HL-60/S4 treated with retinoic acid at 250 ng/mL for 4 days and 3 days (cell line): ENCODE data around the gene WDR35.

Source experiments
- in situ Hi-C: fragments of 300-500 bp; cut with MboI; formaldehyde crosslinking; loops from 2 replicates; pipeline ENCODE4 v1.7.0; 2022; ENCODE audit warnings: low sequenced_read_pairs

The WDR35 gene

DNA sequence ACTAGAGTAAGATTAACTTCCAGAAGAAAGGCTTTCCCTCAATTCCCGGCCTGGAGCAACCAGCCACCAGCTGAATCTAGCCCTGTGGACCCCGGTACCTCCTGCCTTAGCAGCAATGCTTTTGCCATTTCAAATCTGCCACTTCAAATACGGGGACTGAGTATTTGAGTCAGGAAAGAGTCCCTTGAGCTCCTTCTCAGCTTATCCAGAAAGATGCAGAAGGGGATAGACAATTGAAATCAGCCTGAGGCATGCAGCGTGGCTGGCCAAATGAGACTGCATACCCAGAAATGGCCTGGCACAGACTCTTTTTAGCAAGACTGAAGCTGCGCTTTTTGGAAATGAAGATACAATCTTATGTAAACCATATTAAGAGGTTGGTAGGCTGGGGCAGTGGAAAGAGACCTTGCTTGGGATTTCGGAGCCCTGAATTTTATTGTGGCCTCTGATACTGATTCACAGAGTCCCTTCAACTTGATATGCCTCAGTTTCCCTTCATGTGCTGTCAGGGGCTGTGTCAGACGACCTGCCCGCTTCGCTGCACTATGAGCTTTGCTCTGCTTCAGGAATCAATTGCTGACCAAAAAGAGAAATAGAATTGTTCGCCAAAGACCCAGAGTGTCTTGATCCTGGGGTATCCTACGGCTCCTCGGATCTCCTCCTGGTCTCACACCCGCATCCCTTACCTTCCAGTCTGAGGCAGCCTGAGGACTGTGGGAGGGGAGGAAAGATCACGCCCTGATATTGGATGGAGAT, 21.5 kb upstream of the WDR35 start:
- in situ Hi-C loops, result no loop called here

DNA sequence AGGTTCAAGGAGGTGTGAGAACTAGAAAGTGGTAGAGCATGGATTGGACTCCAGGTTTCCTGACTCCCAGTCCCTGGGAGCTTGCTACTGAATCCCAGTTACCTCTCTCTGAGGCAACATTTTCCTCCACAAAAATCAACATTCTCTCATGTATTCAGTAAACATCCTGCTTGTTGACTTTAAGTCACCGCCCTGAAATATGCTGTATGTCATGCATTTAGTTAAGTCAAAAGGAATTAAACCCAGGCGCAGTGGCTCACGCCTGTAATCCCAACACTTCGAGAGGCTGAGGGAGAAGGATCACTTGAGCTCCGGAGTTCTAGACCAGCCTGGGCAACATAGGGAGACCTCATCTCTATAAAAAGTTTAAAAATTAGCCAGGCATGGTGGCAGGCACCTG, 18.8 kb upstream of the WDR35 start:
- in situ Hi-C loops, result no loop called here

DNA sequence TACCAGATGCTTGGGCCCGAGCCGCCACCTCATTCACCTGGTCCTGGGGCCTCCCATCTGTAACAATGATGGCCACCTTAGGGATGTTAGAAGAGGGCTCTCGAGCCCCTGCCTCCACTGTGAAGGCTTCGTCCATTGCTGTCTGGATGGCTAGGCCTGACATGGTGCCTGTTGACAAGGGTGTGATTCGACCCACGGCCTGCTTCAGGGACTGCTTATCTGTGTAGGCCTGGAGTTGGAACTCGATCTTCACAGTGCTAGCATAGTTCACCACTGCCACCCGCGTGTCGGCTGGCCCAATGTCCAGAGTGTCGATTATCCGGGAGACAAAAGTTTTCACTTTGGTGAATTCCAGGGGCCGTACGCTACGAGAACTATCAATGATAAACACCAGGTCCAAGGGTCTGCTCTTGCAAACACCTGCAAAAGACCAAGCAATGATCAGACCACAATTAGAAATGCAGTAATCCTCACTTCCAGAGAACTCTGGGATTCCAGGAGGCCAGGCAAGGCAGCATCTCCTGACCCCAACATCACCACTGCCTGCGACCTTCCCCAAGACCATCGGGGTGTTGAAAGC, 16.1 kb upstream of the WDR35 start:
- in situ Hi-C loops, result no loop called here

DNA sequence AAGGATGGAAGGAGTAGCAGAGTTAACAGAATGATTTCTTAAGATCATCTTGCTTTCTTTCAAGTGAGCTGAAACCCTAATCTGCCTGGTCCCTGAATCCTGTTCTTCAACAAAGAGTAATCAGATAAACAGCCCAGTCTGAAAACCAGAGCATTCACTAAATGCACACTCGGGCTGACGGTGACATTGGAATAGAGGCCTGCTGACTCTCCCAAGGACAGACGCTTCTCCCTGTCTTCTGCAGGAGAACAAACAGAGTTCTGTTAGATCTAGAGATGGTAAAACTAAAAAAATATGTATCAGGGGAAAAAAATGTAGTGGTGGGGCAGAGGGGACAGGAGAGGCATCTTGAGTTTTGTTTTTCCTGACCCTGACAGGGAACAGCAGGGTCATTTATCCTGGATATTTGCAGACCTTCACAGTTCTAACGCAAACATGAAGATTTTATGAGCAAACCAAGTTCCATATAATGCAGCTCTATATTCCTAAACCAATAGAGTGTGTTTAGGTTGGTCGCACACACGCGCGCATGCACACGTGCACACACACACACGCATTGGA, 15.2 kb upstream of the WDR35 start:
- in situ Hi-C loops, result no loop called here

DNA sequence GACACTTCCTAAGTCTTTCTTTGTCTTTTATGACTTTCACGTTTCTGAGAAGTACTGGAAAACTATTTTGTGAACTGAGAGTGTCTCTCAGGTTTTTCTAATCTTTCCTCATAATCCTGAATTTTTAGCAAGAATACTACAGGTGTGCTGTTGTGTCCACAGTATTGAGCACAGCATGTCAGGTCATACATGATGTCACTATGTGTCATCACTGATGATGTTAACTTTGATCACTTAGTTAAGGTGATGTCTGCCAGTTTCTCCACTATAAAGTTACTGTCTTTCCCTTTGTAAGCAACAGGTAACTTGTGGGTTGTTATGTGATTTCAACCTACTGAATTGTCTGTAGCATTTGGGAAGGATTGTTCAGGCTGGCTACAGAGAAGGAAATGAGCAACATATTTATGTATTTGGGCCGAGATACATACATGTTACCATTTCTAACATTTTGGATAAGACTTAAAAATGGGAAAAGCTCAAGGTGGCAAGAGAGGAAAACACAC, 11.5 kb upstream of the WDR35 start:
- in situ Hi-C loops, result no loop called here

DNA sequence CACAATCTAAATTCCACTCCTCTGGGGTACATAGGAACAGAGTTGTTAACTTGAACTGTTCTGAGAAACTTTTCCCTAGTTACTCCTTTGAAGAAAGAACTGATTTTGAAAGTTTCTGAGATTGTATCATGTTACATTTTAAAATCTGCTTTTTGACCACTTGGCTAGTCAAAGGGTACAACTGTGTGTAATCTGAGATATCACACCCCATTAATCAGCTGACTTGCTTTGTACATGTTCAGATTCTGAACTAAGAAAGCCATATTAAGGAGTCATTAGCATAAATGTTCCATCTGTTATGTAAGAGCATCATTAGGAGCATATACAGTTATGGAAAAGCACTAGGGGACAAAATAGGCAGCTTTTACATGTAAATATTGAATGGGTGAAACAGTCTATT, 3.8 kb upstream of the WDR35 start:
- in situ Hi-C loops, result no loop called here

DNA sequence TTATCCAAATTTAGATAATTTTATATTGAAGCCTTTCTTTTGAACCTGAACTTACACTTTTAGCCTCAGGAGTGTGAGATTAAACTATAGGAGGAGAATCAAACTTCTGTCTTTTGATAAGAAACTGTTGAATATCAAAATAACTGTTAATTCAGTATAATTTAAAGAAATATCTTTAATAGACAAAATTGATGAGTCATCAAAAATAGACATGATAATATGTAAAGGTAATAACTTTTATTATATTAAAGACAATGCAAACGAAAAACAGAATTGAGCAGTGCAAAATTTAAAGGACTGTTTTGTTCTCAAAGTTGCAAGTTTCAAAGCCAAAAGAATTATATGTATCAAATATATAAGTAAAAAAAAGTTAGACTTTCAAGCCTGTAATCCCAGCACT, 2.0 kb upstream of the WDR35 start:
- in situ Hi-C loops, result no loop called here

DNA sequence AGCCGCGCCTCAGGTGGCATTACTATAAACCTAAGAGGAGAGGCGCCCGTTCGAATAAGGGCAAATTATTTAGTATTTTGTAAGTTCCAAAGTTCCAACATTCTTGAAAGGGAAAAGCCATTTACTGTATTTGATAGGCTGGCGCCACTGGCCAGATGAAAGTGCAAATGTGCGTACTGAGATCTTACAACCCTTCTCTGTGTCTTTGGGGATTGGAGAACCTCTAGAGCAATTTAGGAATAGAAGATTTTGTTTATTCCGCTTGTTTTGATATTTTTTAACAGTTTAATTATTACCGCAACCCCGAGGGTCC, 467 bp upstream of the WDR35 start:
- in situ Hi-C loops, result no loop called here

DNA sequence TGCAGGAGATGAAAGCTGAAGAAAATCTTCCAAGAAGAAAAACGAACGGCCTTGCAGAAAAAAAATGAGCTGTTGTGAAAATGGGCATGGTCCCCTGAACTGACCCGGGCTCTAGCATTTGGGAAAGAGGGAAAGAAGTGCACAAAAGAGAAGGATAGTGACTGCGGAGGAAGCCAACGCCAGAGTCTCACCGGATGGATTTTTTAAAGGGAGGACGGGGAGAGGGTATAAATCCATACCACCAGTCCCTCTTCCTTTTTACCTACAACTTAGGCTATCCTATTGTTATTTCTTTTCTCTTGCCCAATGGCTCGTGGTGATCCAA, 601 bp downstream of the WDR35 start:
- in situ Hi-C loops, result no loop called here

DNA sequence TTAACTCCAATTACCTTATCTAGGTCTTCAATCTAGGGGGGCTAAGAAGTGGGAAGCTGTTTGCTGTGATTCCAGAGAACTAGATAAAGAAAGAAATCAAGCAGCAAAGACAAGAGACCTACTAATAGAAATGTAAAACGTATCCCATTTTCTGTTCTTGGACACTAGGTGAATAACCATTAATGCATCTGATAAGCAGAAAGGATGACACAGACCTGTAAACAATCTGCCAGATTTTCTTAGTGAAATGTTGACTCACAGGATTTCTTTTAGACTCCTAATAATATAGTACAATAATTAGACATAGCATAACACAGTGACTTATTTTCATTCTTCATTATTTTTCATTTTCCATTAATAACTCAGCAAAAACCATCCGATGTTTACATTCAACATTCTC, 1.3 kb downstream of the WDR35 start:
- in situ Hi-C loops, result no loop called here

DNA sequence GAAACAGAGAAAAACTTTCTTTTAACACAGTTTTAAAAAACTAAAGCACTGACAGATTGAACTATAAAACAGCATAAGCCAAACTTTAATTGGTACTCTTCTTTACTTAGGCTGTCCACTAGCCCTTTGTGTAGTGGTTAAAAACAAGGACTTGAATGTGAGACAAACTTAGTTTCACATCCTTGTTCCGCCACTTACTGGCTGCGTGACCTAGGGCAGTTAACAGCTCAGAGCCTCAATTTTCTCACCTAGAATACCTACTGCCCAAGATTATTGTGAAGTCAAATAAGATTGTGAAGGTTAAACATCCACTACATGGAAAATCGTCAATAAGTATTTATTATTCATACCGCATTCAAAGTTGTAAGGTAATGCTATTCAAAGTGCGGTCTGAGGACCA, 2.0 kb downstream of the WDR35 start:
- in situ Hi-C loops, result no loop called here

DNA sequence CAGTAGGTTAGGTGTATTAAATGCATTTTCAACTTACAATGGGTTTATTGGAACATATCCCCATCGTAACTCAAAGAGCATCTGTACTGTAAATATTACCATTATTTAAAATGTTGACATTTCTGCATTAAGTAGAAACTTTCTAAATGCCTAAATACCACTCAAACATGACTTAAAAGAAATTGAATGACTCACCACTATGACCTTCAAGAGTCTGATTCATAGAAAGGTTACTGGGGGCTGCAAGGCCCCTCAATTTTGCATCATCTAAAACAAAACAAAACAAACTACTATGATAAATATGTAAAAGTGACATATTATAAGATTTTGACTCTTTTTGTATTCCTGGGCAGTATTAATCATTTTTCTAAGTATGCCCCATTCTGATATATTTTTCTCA, 7.6 kb downstream of the WDR35 start:
- in situ Hi-C loops, result no loop called here

DNA sequence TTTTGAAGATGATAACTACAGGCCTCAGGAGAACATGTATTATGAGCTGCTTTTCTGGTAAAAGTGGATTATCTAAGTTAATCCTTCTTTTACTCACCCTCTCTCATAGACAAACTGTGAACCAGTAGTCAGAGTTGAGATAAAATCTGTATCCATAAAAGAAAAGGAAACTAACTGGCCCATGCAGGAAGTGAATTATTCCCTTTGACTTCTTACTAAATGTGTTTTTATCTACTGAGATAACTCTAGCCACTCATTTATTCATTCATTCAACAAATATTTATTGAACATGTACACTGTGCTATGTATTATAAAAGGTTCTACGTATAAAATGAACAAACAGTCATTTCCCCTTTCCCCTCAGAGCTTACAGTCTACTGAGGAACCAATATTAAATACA, 10.0 kb downstream of the WDR35 start:
- in situ Hi-C loops, result no loop called here

DNA sequence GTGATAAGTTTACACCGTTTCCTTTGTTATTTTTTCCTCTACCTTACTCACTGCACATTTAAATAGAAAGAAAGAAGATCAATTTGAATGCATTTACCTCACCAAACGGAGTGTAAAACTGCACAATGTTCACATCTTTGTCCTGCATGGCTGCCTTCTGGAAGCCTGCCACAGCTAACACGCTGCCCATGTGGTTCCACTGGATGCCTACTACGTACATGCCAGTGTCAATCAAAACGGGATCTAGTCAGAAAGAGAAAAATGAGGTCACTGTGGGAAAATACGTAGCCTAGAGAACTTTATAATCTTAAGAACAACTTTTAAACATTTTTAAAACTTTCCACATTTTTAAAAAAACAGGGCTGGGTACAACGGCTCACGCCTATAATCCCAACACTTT, 16.4 kb downstream of the WDR35 start:
- in situ Hi-C loops, result no loop called here

DNA sequence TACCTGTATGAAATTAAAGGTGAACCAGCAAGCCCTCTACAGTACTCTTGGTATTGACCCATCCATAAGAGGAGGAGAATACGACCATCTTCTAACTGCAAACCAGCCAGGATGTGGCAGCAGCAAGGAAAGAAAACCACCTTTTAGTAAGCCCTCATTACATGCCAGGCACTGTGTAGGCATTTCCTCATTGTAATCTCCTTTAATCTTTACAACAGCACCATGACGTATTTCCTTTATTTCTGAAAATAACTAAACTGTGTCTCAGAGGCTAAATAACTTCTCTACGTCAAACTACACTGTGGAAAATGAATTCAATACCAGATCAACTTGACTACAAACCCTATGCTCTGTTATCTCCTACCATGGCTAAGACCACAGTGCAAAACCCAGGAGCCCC, 18.2 kb downstream of the WDR35 start:
- in situ Hi-C loops, result no loop called here

DNA sequence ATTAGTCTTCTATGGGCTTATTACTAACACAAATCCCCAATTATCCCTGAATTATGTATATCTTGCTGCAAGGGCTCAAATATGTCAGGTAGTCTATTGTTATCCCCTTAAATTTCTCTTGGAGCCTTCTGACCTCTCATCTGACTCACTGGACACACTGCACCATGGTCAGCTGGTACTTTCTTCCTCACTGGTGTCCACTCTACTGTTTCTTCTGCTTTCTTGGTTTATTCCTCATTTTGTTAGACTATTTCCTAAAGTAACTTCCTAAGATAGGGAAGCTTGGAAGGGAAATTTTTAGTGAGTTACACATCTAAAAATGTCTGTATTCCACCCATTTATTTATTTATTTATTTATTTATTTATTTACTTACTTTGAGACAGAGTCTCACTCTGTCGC, 26.5 kb downstream of the WDR35 start:
- in situ Hi-C loops, result no loop called here

DNA sequence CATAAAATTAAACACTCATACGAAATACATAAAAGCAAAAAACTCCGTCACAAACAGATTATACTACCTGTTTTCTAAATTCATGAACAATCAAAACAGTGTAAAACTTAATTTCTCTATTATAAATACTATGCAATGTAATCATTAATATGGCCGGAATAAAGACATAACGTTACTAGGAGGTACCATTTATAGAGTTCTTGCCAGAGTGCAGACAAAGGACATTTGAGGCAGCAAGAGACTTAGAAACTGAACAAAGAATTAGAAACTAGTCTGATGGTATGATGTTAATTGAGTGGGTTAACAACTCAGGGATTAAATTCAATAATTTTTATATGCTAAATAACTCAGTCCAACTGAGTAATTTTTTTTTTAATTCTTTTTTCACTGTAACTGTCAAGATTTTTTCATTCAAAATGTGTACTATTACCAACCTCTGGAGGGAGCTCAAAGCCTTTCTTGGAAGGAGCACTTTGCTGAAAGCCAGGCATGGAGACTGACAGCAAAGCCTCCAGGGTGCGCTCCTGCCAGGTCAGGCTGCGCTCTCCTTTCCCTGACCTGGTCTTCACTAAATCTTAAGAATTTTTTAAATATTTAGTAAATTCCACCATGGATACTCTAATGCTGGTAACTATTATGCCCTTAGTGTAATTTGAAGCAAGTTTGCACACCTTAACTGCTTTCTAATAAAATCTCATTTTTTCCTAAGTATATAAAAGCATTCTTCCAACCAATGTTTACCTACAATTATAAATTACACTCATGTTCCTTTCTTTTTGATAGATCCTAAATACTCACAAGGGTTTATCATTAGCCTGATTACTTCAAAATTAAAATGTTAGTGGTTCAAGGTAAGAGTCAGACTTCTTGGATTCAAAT, 34.1 kb downstream of the WDR35 start:
- in situ Hi-C loops, result no loop called here

DNA sequence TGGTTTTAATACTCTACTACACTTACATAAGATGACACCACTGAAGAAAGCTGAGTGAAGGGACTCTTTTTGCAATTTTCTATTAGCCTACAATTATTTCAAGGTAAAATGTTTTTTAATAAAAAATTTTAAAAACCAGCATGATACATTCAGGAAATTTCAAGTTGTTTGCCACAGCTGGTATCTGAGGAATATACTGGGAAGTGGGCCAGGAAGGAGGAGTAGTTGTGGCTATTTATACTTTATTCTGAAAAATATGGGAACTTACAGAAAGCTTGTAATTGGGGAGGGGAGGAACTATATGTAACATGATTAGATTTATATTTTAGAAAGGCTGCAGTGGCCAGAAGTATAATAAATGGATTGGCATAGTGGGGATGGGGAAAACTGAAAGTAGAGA, 40.8 kb downstream of the WDR35 start:
- in situ Hi-C loops, result loop anchor here (25.0 kb wide), 1 partner anchor 688 kb away; no protein-coding TSS in a partner anchor

DNA sequence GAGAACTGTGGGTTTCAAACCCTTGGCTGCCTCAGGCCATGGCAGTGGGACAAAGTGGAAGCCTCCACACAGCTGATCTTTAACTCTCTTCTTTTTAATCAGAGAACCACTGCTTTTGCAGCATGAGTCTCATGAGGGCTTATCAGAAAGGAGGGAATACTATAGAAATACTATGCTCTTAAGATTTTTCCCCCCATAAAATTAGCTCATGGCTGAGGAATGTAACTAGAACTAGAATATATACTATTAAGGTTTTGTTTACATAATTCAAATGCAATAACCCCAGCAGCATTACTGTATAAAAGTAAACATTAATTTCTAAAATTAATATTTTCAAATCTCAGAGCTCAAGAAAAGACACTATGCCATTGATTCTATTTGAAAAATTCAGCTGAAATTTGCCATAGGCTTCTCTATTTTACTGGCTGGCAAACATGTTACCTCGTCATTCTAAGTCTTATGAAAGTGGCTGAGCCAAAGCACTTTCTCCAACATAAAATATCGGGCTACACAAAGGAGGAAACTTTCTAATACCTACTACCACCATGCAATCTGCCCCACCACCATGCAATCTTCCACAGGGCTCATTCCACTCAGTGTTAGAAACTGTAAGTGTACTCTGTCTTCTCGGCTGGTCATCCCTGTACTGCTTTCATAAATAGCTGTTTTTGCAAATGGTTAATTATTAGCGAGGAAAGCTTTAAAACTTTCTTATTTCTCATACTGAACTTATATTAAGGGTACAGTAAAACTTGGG, 42.5 kb downstream of the WDR35 start:
- in situ Hi-C loops, result loop anchor here (25.0 kb wide), 1 partner anchor 690 kb away; no protein-coding TSS in a partner anchor

DNA sequence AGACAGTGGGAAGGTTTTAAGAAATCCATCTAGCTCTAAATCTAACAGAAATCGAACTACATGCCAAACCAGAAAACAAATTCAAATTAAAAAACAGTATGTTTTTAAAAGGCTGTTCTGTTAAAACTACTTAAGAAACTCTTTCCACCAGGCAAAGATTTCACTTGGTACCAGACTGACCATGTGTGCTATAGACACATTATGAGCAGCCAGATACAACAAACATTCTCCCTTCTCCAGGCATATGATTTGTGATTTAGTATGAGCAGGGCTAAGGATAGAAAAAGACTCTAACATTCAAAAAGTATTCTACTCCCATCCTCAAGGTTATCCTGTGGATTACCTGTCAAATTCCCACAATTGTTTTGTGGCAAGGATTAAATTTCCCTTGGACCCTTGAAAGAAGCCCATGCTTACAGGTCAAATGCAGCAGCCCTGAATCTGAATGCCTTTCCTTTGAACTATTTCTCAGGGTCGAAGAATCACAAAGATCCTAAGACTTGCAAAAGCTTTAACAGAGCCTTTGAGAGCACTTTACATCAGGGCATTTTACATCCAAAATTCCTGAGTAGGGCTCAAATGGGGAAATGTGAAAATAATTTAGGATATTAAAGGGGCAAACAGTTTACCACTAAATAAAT, 45.6 kb downstream of the WDR35 start:
- in situ Hi-C loops, result loop anchor here (25.0 kb wide), 1 partner anchor 693 kb away; no protein-coding TSS in a partner anchor
